IPS-11a (cell line): ENCODE measurements around the gene SOHLH2.

Experiments used
- H3K4me3 ChIP-seq: one replicate; pipeline ENCODE4 v1.5.1; 2013; ENCODE audit warnings: low read depth, low read length, control low read depth

The SOHLH2 gene

DNA sequence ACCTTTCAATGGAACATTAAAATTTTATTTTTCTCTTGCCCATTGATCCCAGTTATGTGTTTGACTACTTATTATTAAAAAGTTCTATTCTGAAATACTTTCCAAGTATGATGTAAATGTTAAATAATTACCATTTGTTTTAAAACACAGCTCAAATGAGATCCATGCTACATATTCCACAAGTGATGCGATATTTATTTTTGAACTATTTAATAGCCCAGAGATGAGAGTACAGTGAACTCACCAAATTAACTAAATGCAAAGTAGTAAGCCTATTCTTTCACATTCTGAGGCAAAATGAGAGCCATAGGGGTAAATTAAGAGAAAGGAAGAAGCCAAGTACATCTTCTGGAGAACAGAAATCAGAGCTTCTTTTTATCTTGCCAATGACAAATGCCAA is 82.0 kb downstream of the SOHLH2 start:
- H3K4me3 ChIP-seq = no peak overlapping the region

- H3K4me3 ChIP-seq = no peak overlapping the region
These were observed 82.4 kb downstream of the SOHLH2 start for GRCh38 chr13:36131931-36132297.

DNA sequence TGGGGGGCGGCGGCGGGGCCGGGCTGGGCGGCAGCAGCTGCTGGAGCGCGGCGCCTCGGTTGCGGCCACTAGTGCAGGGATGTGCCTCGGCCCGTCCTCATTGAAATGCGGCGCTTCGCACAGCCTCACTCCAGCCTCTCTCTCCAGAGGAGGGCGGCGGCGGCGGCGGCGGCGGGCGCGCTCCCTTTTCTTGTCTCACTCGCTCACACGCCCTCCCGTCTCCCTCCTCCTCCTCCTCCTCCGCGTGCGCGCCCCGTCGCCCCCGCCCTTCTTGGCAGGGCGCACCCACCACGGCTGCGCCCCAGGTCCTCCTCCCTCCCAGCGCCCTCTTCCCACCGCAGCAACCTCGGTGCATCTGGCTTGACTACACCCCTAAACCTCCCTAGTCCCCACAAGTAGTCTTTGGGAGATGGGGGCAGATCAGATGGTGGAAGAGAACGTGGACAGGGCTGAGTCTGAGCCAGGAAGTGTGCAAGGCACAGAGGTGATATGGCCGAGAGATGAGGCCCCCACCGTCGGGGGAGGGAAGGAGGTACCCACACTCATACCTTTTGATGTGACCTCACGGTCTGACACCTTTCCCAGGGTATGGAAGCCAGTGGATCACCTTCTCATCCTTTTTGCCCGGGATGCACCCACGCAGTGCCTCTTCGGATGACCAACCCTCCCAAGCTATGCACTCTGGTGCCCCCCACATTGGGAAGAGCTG is 83.0 kb downstream of the SOHLH2 start, which contains the start of gene DCLK1:
DCLK1 (minus strand) TSS at position 161 of the 709 bp plus-strand sequence.
- peak within 1 kb of the TSS; percentile 71 for H3K4me3 ChIP-seq

DNA sequence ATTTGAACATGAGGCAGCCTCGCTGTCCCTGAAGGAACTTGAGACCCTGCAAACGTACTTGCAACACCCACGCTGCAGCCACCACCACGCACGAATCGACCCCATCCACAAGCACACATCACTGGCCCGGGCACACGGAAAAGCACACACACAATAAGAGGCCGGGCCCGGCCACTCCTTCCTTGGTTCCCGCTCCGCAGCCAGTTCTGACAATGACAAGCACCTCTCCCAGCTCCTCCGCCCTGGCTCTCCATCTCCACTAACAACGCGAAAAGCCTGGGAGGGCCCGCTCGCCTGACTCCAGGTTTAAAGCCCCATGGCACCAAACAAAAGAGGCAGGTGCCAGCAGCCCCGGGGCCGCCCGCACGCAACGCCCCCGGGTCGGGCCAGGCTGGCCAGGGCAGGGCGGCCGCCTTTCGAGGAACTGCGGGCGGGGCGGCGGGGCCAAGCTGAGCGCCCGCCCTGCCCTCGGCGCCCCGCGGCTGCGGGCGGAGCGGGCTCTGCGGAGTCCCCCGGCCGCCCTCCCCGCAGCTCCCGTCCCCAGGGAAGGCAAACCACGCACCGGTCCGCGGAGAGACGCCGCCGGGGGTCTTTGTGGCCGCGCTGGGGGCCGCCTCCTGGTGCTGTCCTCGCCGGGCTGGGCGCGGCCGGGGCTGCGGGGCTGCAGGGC is 83.7 kb downstream of the SOHLH2 start:
- peak overlapping the region; percentile 71 for H3K4me3 ChIP-seq

- H3K4me3 ChIP-seq = peak overlapping the region; percentile 71
These were observed 84.2 kb downstream of the SOHLH2 start for GRCh38 chr13:36130193-36130551.

- no peak overlapping the region for H3K4me3 ChIP-seq
These were observed 84.8 kb downstream of the SOHLH2 start for GRCh38 chr13:36129539-36129938.

DNA sequence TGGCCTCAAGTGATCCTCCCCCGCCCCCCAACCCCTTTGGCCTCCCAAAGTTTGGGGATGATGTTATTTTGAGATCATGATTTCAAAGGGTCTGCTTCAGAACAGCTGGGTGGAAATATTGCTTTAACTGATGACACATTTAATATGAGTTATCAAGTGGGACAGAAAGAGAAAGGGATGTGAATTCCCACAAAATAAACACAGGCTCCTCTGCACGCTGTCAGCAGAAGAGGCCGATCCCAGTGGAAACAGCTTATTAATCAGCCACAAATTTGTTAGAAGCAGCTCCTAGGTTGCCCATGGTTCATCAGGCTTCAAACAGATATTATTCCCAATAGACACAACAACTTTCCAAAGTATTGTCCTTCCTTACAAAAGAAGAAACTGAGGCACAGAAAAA is 87.9 kb downstream of the SOHLH2 start:
- H3K4me3 ChIP-seq = no peak overlapping the region

DNA sequence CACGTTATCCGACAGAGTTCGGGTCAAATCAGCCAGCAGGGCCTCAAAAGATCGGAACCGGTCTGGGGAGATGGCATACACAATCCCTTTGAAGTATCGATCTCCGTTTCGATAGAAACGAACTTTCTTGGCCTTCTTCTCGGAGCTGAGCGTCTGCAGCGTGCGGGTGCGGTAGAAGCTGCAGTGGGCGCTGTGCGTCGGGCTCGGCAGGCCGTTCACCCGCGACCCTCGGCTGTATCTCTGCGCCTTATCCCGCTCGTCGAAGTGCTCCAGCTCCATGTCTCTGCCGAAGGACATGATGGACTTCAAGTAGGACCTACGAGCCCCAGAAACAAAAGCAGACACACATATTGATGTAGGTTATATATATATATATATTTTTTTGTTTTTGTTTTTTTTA is 88.5 kb downstream of the SOHLH2 start:
- no peak overlapping the region for H3K4me3 ChIP-seq

- H3K4me3 ChIP-seq = no peak overlapping the region
These were observed 90.0 kb downstream of the SOHLH2 start for GRCh38 chr13:36124236-36124822.
